H9 (cell line): ENCODE results near the gene TMEM161A. TPM values are rescaled to one million over a fixed set of nuclear protein-coding genes. Genes with fewer than 3 reads are reported as not detected.

Experiments
- DNase-seq: peaks from one replicate; pipeline ENCODE4 v3.0.0-alpha.2; 2017
- H2AFZ ChIP-seq: one replicate; pipeline ENCODE4 v1.6.1; 2013; ENCODE audit warnings: mild to moderate bottlenecking, low read length, control low read depth, moderate library complexity
- H2AK5ac ChIP-seq: 2 replicates; pipeline ENCODE4 v1.6.1; 2013; ENCODE audit warnings: low read length, control low read depth, mixed read lengths; ENCODE audit not compliant: insufficient read length
- H2BK120ac ChIP-seq: one replicate; pipeline ENCODE4 v1.6.1; 2013; ENCODE audit warnings: low read depth, mild to moderate bottlenecking, low read length, control low read depth, inconsistent platforms; ENCODE audit not compliant: poor library complexity, severe bottlenecking
- H2BK12ac ChIP-seq: 2 replicates; pipeline ENCODE4 v1.6.1; 2013; ENCODE audit warnings: low read length, control low read depth, mixed read lengths, low read depth; ENCODE audit not compliant: insufficient read length
- H2BK15ac ChIP-seq: 2 replicates; pipeline ENCODE4 v1.6.1; 2013; ENCODE audit warnings: low read depth, low read length, control low read depth
- H2BK20ac ChIP-seq: one replicate; pipeline ENCODE4 v1.6.1; 2013; ENCODE audit warnings: low read depth, mild to moderate bottlenecking, low read length, control low read depth, inconsistent platforms; ENCODE audit not compliant: poor library complexity, severe bottlenecking
- H2BK5ac ChIP-seq: 2 replicates; pipeline ENCODE4 v1.6.1; 2013; ENCODE audit warnings: low read length, control low read depth, mixed read lengths; ENCODE audit not compliant: insufficient read length
- H3K14ac ChIP-seq: 2 replicates; pipeline ENCODE4 v1.6.1; 2013; ENCODE audit warnings: low read length, control low read depth; ENCODE audit not compliant: insufficient read depth
- H3K18ac ChIP-seq: 2 replicates; pipeline ENCODE4 v1.6.1; 2013; ENCODE audit warnings: low read depth, mild to moderate bottlenecking, mixed read lengths, low read length, control low read depth; ENCODE audit not compliant: insufficient read length
- H3K23ac ChIP-seq: 2 replicates; pipeline ENCODE4 v1.6.1; 2013; ENCODE audit warnings: low read length, control low read depth, mixed read lengths, low read depth; ENCODE audit not compliant: insufficient read length
- H3K23me2 ChIP-seq: 2 replicates; pipeline ENCODE4 v1.6.1; 2013; ENCODE audit warnings: low read depth, mild to moderate bottlenecking, mixed read lengths, low read length, control low read depth; ENCODE audit not compliant: insufficient read length, poor library complexity, severe bottlenecking
- H3K27ac ChIP-seq: 2 replicates; pipeline ENCODE4 v1.5.1; 2013; ENCODE audit warnings: low read length, control low read depth, mixed read lengths, low read depth; ENCODE audit not compliant: insufficient read length
- H3K27me3 ChIP-seq: 2 replicates; pipeline ENCODE4 v1.6.1; 2013; ENCODE audit warnings: low read length, control low read depth, inconsistent platforms; ENCODE audit not compliant: insufficient read depth
- H3K4ac ChIP-seq: 2 replicates; pipeline ENCODE4 v1.6.1; 2013; ENCODE audit warnings: low read depth, mild to moderate bottlenecking, control low read depth, inconsistent platforms, low read length, moderate library complexity
- H3K4me1 ChIP-seq: 2 replicates; pipeline ENCODE4 v1.6.1; 2013; ENCODE audit warnings: low read length, control low read depth, inconsistent platforms; ENCODE audit not compliant: insufficient read depth
- H3K4me2 ChIP-seq: 2 replicates; pipeline ENCODE4 v1.6.1; 2013; ENCODE audit warnings: low read length, control low read depth, mixed read lengths; ENCODE audit not compliant: insufficient read length, insufficient read depth
- H3K56ac ChIP-seq: 2 replicates; pipeline ENCODE4 v1.6.1; 2013; ENCODE audit warnings: low read depth, mild to moderate bottlenecking, mixed read lengths, low read length, control low read depth; ENCODE audit not compliant: insufficient read length
- H3K79me1 ChIP-seq: 2 replicates; pipeline ENCODE4 v1.6.1; 2013; ENCODE audit warnings: low read depth, mild to moderate bottlenecking, moderate library complexity, low read length, control low read depth, inconsistent platforms; ENCODE audit not compliant: insufficient read depth, poor library complexity, severe bottlenecking
- H3K79me2 ChIP-seq: 2 replicates; pipeline ENCODE4 v1.6.1; 2013; ENCODE audit warnings: low read length, control low read depth, inconsistent platforms; ENCODE audit not compliant: insufficient read depth
- H3K9ac ChIP-seq: 2 replicates; pipeline ENCODE4 v1.6.1; 2013; ENCODE audit warnings: low read length, control low read depth, mixed read lengths; ENCODE audit not compliant: insufficient read length; ENCODE audit errors: extremely low read depth
- H3K9me3 ChIP-seq: one replicate; pipeline ENCODE4 v1.6.1; 2013; ENCODE audit warnings: low read depth, low read length, inconsistent platforms; ENCODE audit not compliant: control insufficient read depth
- H3T11ph ChIP-seq: one replicate; pipeline ENCODE4 v1.6.1; 2013; ENCODE audit warnings: mild to moderate bottlenecking, low read length, control low read depth, inconsistent platforms
- H4K20me1 ChIP-seq: one replicate; pipeline ENCODE4 v1.6.1; 2013; ENCODE audit not compliant: control insufficient read depth, insufficient read length, insufficient read depth
- H4K5ac ChIP-seq: 2 replicates; pipeline ENCODE4 v1.6.1; 2013; ENCODE audit warnings: low read depth, mild to moderate bottlenecking, mixed read lengths, low read length, control low read depth; ENCODE audit not compliant: insufficient read length
- H4K8ac ChIP-seq: replicated peaks from 2 replicates; pipeline ENCODE4 v1.6.1; 2013; ENCODE audit warnings: low read length, control low read depth, mixed read lengths, low read depth; ENCODE audit not compliant: insufficient read length
- H4K91ac ChIP-seq: 2 replicates; pipeline ENCODE4 v1.6.1; 2013; ENCODE audit warnings: low read depth, mild to moderate bottlenecking, moderate library complexity, mixed read lengths, low read length, control low read depth; ENCODE audit not compliant: insufficient read length
- H3K27ac Mint-ChIP-seq, 3 experiments: 2 replicates in 2 of 3; 3 replicates in 1 of 3; pipeline ENCODE4 v1.8.0; 2020 to 2021; ENCODE audit warnings: mixed read lengths in 3 of 3, mild to moderate bottlenecking in 1 of 3, moderate library complexity in 1 of 3
- H3K27me3 Mint-ChIP-seq: 2 replicates; pipeline ENCODE4 v1.8.0; 2021; ENCODE audit warnings: low read depth, mild to moderate bottlenecking, moderate library complexity, mixed read lengths
- H3K36me3 Mint-ChIP-seq, 3 experiments: 2 replicates in 2 of 3; 3 replicates in 1 of 3; pipeline ENCODE4 v1.8.0; 2020 to 2021; ENCODE audit warnings: low read depth in 3 of 3, mixed read lengths in 3 of 3; ENCODE audit not compliant: insufficient read depth in 1 of 3
- H3K4me1 Mint-ChIP-seq, 2 experiments: 2 replicates each; pipeline ENCODE4 v1.8.0; 2020; ENCODE audit warnings: mixed read lengths in 2 of 2
- H3K4me3 Mint-ChIP-seq, 2 experiments: 2 replicates in 1 of 2; 3 replicates in 1 of 2; pipeline ENCODE4 v1.8.0; 2020 to 2021; ENCODE audit warnings: mild to moderate bottlenecking in 2 of 2, mixed read lengths in 2 of 2, moderate library complexity in 1 of 2
- H3K9me3 Mint-ChIP-seq, 2 experiments: 2 replicates in 1 of 2; 3 replicates in 1 of 2; pipeline ENCODE4 v1.8.0; 2020; ENCODE audit warnings: mild to moderate bottlenecking in 2 of 2, mixed read lengths in 2 of 2, moderate library complexity in 1 of 2
- WGBS: extraction: QIAGEN DNeasy Blood & Tissue Kit; methylation state at CpG from one replicate; pipeline ENCODE4 v1.1.7; 2013; ENCODE audit warnings: missing lambda C conversion rate, low lambda C conversion rate, mixed read lengths; ENCODE audit not compliant: insufficient read length; ENCODE audit errors: extremely low coverage; 5-methylcytosine and 5-hydroxymethylcytosine counted together
- total RNA-seq: library from RNA; stranded (reverse); gene quantifications from 2 replicates; pipeline ENCODE4 v1.2.1, GENCODE V29; 2021
- TF ChIP-seq, protein P1 (sequence below): fragments of 200-600 bp; sonication (generic); conservative IDR thresholded peaks from 3 replicates; pipeline ENCODE4 v1.8.0; 2021; ENCODE audit warnings: antibody characterized with exemption, mild to moderate bottlenecking

The TMEM161A gene
- total RNA-seq, 1 experiment from 2014 or later = 40.9 TPM

GRCh38 chr19:19152668-19153384 is 14.5 kb upstream of the TMEM161A start:
- no peak overlapping the region for H2BK5ac ChIP-seq
- H2BK120ac ChIP-seq = no peak overlapping the region
- TF ChIP-seq, protein P1, sequence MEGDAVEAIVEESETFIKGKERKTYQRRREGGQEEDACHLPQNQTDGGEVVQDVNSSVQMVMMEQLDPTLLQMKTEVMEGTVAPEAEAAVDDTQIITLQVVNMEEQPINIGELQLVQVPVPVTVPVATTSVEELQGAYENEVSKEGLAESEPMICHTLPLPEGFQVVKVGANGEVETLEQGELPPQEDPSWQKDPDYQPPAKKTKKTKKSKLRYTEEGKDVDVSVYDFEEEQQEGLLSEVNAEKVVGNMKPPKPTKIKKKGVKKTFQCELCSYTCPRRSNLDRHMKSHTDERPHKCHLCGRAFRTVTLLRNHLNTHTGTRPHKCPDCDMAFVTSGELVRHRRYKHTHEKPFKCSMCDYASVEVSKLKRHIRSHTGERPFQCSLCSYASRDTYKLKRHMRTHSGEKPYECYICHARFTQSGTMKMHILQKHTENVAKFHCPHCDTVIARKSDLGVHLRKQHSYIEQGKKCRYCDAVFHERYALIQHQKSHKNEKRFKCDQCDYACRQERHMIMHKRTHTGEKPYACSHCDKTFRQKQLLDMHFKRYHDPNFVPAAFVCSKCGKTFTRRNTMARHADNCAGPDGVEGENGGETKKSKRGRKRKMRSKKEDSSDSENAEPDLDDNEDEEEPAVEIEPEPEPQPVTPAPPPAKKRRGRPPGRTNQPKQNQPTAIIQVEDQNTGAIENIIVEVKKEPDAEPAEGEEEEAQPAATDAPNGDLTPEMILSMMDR = no peak
- DNase-seq = no peak
- H2BK15ac ChIP-seq = no peak overlapping the region
- Mint-ChIP-seq H3K4me1 (peaks cover 6 to 11% of the 10 kb centered on the region in 2 experiments; a peak in 3 of 4 replicates), H3K27me3 (peaks cover 26% of the 10 kb centered on the region), H3K4me3 (no peak overlapping the region), H3K27ac (no peak overlapping the region), H3K9me3 (no peaks in the 10 kb centered on the region; a peak in 1 of 5 replicates), H3K36me3 (no peaks in the 10 kb centered on the region; a peak in 1 of 7 replicates)
- H4K91ac ChIP-seq = no peak overlapping the region
- H2AFZ ChIP-seq = no peak overlapping the region
- H3K23me2 ChIP-seq = no peaks in the 10 kb centered on the region
- H3K27ac ChIP-seq = no peak overlapping the region
- H4K8ac ChIP-seq = no peak overlapping the region
- no peaks in the 10 kb centered on the region for H3K9me3 ChIP-seq
- H3K4ac ChIP-seq = no peak overlapping the region
- H3K4me2 ChIP-seq = no peak overlapping the region
- no peak overlapping the region for H3K18ac ChIP-seq
- H2AK5ac ChIP-seq = no peak overlapping the region
- no peak overlapping the region for H3K14ac ChIP-seq
- no peak overlapping the region for H4K5ac ChIP-seq
- H3K79me1 ChIP-seq = no peaks in the 10 kb centered on the region
- no peak overlapping the region for H3K56ac ChIP-seq
- no peaks in the 10 kb centered on the region for H4K20me1 ChIP-seq
- H3K23ac ChIP-seq = no peak overlapping the region
- no peak overlapping the region for H3T11ph ChIP-seq
- H3K4me1 ChIP-seq = no peaks in the 10 kb centered on the region
- no CpG with 5 or more reads among the region's 13 CpGs for WGBS
- H3K9ac ChIP-seq = no peak overlapping the region
- H3K27me3 ChIP-seq = no peaks in the 10 kb centered on the region
- H3K79me2 ChIP-seq = no peaks in the 10 kb centered on the region
- no peak overlapping the region for H2BK12ac ChIP-seq
- H2BK20ac ChIP-seq = no peak overlapping the region
